GM18498 (cell line): Measurements from ENCODE around the gene SSH2.
"Not testable (repeated sequence)": the region's sequence is repeated elsewhere in the genome, so short reads cannot be mapped to it uniquely, and the experiment has no call there.

ENCODE experiments used
- ATAC-seq: cut with Tn5 transposase; IDR thresholded peaks from one replicate; pipeline ENCODE4 v1.9.1; 2021; ENCODE audit warnings: mild to moderate bottlenecking, moderate library complexity; ENCODE audit not compliant: unreplicated experiment

Gene SSH2

DNA sequence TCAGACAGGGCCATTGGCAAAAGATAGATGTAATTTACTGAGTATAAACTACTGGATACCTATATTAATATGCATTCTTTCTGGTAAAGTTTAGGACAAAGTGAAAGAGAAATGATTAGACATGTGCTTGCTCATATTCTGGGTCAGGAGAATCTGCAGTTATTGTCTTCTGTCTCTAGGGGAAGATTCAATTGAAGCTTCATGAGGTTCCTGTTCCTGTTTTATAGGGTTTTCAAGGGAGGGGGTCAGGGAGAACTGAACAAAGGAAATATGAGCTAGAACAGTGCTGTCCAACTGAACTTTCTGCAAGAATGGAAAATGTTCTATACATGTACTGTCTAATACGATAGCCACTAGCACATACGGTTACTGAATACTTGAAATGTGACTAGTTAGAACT, 248.0 kb downstream of the SSH2 start:
- no peak for ATAC-seq

DNA sequence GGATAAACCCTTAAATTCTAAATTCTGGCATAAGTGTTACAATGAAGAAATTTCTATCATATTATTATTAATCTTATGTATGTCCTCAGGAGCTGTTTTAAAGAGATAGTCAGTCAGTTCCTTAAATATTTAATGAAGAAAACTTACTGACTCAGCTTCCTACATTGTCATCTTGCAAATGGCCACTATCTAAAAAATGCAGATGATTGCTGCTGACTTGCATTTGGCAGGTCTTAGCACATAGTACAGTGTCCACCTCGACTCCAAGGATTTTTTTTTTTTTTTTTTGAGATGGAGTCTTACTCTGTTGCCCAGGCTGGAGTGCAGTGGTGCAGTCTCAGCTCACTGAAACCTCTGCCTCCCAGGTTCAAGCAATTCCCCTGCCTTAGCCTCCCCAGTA, 252.2 kb downstream of the SSH2 start:
- ATAC-seq: no peak

- no peak for ATAC-seq
These were observed 252.7 kb downstream of the SSH2 start for GRCh38 chr17:29677221-29677791.

DNA sequence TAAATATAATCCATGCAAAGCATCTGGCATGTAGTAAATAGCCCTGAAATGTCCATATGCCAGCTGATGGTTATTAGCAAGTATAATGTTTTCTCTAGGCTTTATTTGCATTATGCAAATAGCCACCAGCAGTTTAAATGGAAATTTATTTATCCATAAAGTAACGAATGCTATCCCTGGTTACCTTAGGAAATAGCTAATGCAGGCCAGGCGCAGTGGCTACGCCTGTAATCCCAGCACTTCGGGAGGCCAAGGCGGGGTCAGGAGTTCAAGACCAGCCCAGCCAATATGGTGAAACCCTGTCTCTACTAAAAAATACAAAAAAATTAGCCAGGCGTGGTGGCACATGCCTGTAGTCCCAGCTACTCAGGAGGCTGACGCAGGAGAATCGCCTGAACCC, 254.1 kb downstream of the SSH2 start:
- ATAC-seq: not testable (repeated sequence)

GRCh38 chr17:29674281-29674680, 255.7 kb downstream of the SSH2 start:
- ATAC-seq: no peak

DNA sequence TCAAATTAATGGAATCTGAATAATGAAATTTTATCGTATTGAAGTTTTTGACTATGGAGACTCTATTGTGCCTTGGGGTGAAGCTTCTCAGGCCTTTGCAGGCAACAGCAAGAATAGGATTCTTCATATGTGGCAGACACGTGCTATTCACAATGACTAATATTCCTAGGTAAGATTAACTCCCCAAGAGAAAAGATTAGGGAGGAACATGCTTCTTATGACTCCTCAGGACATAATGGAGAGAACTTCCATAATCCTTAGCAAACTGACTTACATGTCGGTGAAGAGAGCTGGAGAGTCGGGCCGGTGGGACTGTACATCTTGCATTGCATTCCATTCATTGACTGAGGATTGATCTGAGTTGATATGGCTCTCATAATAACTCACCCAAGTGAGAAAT, 258.4 kb downstream of the SSH2 start:
- ATAC-seq: no peak

- no peak for ATAC-seq
These were observed 260.8 kb downstream of the SSH2 start for GRCh38 chr17:29669266-29669665.

- no peak for ATAC-seq
These were observed 262.1 kb downstream of the SSH2 start for GRCh38 chr17:29667969-29668368.

- no peak for ATAC-seq
These were observed 264.6 kb downstream of the SSH2 start for GRCh38 chr17:29665481-29665810.

DNA sequence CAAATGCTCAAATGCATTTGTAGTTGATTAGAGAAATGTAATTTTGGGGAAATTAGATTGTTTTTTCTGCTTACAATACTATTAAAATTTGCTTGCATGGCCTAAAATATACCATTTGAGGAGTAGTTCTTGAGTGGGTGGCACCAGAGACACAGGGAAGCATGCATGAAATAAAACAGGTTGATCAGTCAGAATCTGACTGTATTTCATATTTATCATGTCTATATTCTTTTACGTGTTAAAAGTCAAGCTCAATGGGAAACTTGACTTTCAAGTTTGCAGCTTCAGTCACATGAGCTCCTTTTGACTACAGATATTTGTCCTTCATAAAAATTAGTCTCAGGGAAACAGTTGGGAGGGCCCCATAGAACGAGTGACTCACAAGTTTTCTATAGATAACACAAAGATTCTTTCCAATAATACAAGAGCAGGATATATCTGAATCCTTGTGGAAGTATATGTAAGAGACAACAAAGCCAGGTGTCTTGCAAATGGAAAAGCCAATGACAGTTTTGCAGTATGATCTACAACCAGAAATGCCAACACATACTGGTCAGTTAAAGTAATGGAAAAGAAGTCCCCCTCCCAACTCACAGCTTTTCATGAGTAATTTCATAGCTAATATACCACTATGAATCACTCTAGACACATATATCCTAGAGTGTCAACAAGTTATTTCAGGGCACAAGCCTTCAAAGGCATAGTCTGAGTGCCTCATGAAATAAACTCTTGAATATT, 265.1 kb downstream of the SSH2 start:
- no peak for ATAC-seq

DNA sequence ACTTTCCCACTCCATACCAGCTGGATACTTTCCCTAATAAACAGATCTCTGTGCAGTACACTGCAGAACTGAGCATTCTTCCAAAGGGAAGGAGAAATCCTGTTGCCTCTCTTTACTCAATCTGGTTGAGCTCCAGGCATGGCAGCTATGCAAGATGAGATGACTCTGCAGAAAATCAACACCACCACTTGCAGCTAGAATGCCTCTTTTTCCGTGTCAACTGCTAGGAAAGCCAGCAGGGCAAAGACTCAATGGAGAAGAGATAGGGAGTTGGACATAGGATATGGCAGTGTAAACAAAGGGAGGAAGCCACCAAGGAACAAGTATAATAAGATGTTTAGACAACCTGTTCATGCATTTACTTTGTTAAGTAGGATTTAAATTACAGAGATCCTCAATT, 266.9 kb downstream of the SSH2 start:
- no peak for ATAC-seq

DNA sequence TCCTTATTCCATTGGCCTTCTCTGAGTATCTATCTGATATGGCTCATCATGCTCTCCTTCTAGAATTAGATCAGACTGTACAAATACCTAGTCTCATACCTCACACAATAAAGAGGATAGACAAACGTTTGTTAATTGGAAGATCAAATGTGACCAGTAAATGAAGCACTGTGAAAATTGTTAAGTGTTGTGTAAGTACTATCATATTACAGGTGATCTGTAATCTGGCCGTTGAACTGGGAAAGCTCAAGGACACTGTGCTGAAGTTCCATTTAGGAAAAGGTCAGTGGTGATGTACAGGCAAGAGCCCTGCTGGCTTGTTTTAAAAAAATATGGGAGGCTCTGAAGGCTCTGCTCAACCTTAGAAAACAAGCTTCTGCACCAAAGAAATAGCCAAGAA, 268.8 kb downstream of the SSH2 start:
- ATAC-seq: no peak

DNA sequence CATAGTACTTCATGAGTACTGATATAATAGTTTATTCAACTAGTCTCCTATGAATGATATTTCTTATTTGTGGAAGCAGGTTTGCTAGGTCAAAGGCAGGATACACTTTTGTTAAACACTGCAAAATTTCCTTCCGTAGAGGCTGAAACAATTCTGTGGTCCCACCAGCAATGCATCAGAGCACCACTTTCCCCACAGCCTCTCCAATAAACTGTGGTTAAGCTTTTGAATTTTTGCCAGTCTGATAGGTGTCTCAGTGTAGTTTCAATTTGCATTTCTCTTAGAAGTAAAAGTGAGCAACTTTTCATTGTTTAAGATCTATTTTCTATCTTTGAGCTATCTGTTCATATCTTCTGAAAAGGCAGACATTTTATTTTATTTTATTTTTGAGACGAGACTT, 270.9 kb downstream of the SSH2 start:
- ATAC-seq: no peak

DNA sequence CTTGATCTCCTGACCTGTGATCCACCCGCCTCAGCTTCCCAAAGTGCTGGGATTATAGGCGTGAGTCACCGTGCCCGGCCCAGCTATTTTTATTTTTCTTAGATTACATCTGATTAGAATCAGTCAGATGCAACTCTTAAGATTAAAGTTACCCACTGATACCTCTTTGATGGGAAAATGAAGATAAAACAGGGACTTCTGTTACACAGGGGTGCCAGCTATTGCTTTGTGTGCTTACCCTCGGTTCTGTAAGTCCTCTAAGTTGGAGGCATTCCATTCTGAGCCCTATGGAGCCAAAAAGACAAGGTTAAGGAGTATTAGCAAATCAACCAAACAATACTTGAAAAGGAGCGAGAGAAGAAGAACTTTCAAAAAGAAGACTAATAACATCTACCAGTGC, 274.7 kb downstream of the SSH2 start:
- no peak for ATAC-seq

- no peak for ATAC-seq
These were observed 275.9 kb downstream of the SSH2 start for GRCh38 chr17:29653995-29654714.

- ATAC-seq: no peak
These were observed 277.1 kb downstream of the SSH2 start for GRCh38 chr17:29652976-29653375.

DNA sequence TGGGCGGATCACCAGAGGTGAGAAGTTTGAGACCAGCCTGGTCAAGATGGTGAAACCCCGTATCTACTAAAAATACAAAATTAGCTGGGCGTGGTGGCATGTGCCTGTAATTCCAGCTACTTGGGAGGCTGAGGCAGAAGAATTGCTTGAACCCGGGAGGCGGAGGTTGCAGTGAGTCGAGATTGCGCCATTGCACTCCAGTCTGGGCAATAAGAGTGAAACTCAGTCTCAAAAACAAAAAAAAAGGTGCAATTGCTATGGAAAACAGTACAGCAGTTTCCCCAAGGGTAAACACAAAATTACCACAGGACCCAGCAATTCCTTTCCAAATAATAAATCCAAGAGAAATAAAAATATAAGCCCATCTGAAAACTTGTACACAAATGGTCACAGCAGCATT, 278.1 kb downstream of the SSH2 start:
- ATAC-seq: not testable (repeated sequence)

DNA sequence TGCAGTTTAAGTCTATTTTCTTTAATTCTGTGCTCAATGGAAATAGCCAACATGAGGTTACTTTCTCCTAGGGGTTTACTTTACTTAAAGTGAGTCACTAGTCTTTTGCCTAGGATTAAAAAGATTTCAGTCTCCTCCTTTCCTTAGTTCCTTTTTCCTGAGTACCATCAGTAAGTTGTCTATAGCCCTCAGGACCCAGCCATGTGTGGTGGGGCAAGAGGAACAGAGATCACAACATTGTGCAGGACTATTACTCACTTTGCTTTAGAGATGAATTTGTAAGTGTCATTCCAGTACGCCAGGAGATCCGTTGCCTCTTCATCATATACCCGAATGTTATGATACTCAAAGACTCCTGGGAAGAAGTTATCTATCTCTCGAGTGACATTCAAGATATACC, 279.6 kb downstream of the SSH2 start:
- no peak for ATAC-seq

DNA sequence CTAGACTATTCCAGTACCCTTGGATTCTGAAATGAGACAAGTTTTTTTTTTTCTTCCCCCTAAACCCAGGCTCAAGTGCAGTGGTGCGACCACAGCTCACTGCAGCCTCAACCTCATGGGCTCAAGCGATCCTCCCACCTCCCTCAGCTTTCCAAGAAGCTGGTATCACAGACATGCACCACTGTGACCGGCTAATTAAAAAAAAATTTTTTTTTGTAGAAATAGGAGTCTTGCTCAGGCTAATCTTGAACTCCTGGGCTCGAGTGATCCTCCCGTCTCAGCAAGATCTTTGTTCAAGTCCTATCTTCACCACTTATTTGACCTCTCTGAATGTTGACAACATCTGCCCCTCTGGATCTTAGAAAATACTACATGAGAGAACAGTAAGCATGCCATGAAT, 280.7 kb downstream of the SSH2 start:
- no peak for ATAC-seq

GRCh38 chr17:29648005-29648404, 282.0 kb downstream of the SSH2 start:
- ATAC-seq: no peak

- no peak for ATAC-seq
These were observed 284.4 kb downstream of the SSH2 start for GRCh38 chr17:29645515-29646051.

GRCh38 chr17:29643817-29644160, 286.2 kb downstream of the SSH2 start:
- no peak for ATAC-seq
